Endothelial cell of umbilical vein (primary cell): ENCODE results near the gene CPEB1. TPM values are rescaled to one million over a fixed set of nuclear protein-coding genes. Genes with fewer than 3 reads are reported as not detected.

Source experiments
- BruUV-seq: library from RNA; stranded (reverse); fragments of 400-500 nt; replicated peaks from 2 replicates; lab custom pipeline; 2021; lab: Mats Ljungman, UMichigan
- CTCF ChIA-PET: fragments of 300-600, 350-600 bp; sonication (Branson Sonifier 250); formaldehyde crosslinking; loops from one replicate; lab custom pipeline; 2021; ENCODE audit warnings: antibody characterized with exemption, inconsistent platforms; lab: Charles Lee
- POLR2A ChIA-PET: fragments of 300-600, 350-600 bp; sonication (Branson Sonifier 250); formaldehyde crosslinking; loops from one replicate; lab custom pipeline; 2021; ENCODE audit warnings: antibody characterized with exemption, inconsistent platforms; lab: Charles Lee
- DNase-seq: peaks from one replicate; pipeline ENCODE4 v3.0.0-alpha.2; 2011; ENCODE audit warnings: low read depth, low spot score
- FAIRE-seq: peaks from 2 replicates; lab custom pipeline; 2011; peaks lifted over from hg19 to GRCh38; lab: Jason Lieb, UNC
- H2AFZ ChIP-seq: 2 replicates; pipeline ENCODE4 v1.6.0; 2012; ENCODE audit warnings: low read depth, low read length, control low read depth, inconsistent platforms
- H3K27ac ChIP-seq: 2 replicates; pipeline ENCODE4 v1.5.1; 2011; ENCODE audit warnings: low read depth, mild to moderate bottlenecking, control low read depth, low read length, moderate library complexity; ENCODE audit not compliant: insufficient read depth
- H3K27me3 ChIP-seq, 2 experiments: 2 replicates each; pipeline versions ENCODE4 v1.6.0 to v1.6.1; 2011; ENCODE audit warnings: low read length in 2 of 2, mixed read lengths in 1 of 2; ENCODE audit not compliant: control insufficient read depth in 2 of 2, insufficient read depth in 2 of 2
- H3K36me3 ChIP-seq, 2 experiments: 2 replicates in 1 of 2; 3 replicates in 1 of 2; pipeline ENCODE4 v1.5.1; 2011; ENCODE audit warnings: low read length in 2 of 2, mild to moderate bottlenecking in 1 of 2, moderate library complexity in 1 of 2; ENCODE audit not compliant: control insufficient read depth in 2 of 2, insufficient read depth in 2 of 2; ENCODE audit errors: extremely low read depth in 1 of 2
- H3K4me1 ChIP-seq: 3 replicates; pipeline ENCODE4 v1.5.1; 2011; ENCODE audit warnings: mild to moderate bottlenecking, low read length; ENCODE audit not compliant: control insufficient read depth, insufficient read depth; ENCODE audit errors: extremely low read depth
- H3K4me2 ChIP-seq: 2 replicates; pipeline ENCODE4 v1.6.1; 2011; ENCODE audit warnings: low read length, control low read depth, mixed read lengths; ENCODE audit not compliant: insufficient read depth
- H3K4me3 ChIP-seq, 3 experiments: fragments of 200-600 bp in 1 of 3; sonication (generic), shearing (Covaris generic) in 1 of 3; replicated peaks in 1 of 3; 2 replicates each; pipeline ENCODE4 v1.5.1; 2011 to 2016; ENCODE audit warnings: control low read depth in 3 of 3, low read length in 3 of 3, mild to moderate bottlenecking in 2 of 3, inconsistent platforms in 1 of 3, low read depth in 1 of 3, moderate library complexity in 1 of 3; ENCODE audit not compliant: insufficient read depth in 1 of 3
- H3K79me2 ChIP-seq: 2 replicates; pipeline ENCODE4 v1.6.0; 2012; ENCODE audit warnings: low read length, inconsistent platforms; ENCODE audit not compliant: control insufficient read depth, insufficient read depth
- H3K9ac ChIP-seq: replicated peaks from 2 replicates; pipeline ENCODE3; 2011; ENCODE audit warnings: low read length, control low read depth; ENCODE audit not compliant: insufficient read depth; ENCODE audit errors: extremely low read depth
- H3K9me1 ChIP-seq: replicated peaks from 3 replicates; pipeline ENCODE4 v1.6.0; 2011; ENCODE audit warnings: mild to moderate bottlenecking, low read length; ENCODE audit not compliant: control insufficient read depth, insufficient read depth; ENCODE audit errors: extremely low read depth
- H3K9me3 ChIP-seq: replicated peaks from 2 replicates; pipeline ENCODE4 v1.5.1; 2012; ENCODE audit warnings: low read length, inconsistent platforms; ENCODE audit not compliant: control insufficient read depth, insufficient read depth
- H4K20me1 ChIP-seq: replicated peaks from 2 replicates; pipeline ENCODE3; 2011; ENCODE audit warnings: mild to moderate bottlenecking, low read length; ENCODE audit not compliant: control insufficient read depth, insufficient read depth; ENCODE audit errors: extremely low read depth
- CTCF ChIP-seq, 2 donors: IDR thresholded peaks; 1 replicate in 1 of 2; 2 replicates in 1 of 2; pipeline ENCODE4 v1.5.1; 2011; ENCODE audit warnings: low read length in 2 of 2, mild to moderate bottlenecking in 2 of 2, moderate library complexity in 2 of 2, control low read depth in 1 of 2, inconsistent platforms in 1 of 2, low read depth in 1 of 2; ENCODE audit not compliant: insufficient read depth in 1 of 2; ENCODE audit errors: extremely low read depth in 1 of 2
- EZH2 ChIP-seq: IDR thresholded peaks from 2 replicates; pipeline ENCODE4 v1.6.1; 2012; ENCODE audit warnings: borderline replicate concordance, low read depth, mild to moderate bottlenecking, moderate library complexity, low read length, inconsistent platforms; ENCODE audit not compliant: severe bottlenecking
- FOS ChIP-seq: IDR thresholded peaks from 2 replicates; pipeline ENCODE4 v1.6.1; 2011; ENCODE audit warnings: mild to moderate bottlenecking, low read length, moderate library complexity, borderline replicate concordance; ENCODE audit not compliant: insufficient read depth
- GATA2 ChIP-seq: IDR thresholded peaks from 2 replicates; pipeline ENCODE4 v1.7.0; 2011; ENCODE audit warnings: low read depth, mild to moderate bottlenecking, moderate library complexity, mixed read lengths, low read length; ENCODE audit not compliant: insufficient read length, insufficient read depth
- JUN ChIP-seq: IDR thresholded peaks from 2 replicates; pipeline ENCODE4 v1.6.1; 2011; ENCODE audit warnings: borderline replicate concordance, low read depth; ENCODE audit not compliant: insufficient read length, insufficient read depth
- MAX ChIP-seq: IDR thresholded peaks from 2 replicates; pipeline ENCODE4 v1.6.1; 2011; ENCODE audit not compliant: insufficient read depth, insufficient read length
- MYC ChIP-seq: IDR thresholded peaks from one replicate; pipeline ENCODE4 v1.6.1; 2011; ENCODE audit warnings: mild to moderate bottlenecking, low read depth, low read length
- POLR2A ChIP-seq: IDR thresholded peaks from 2 replicates; pipeline ENCODE4 v1.6.1; 2012; ENCODE audit warnings: low read depth, mild to moderate bottlenecking, control low read depth, low read length
- POLR2AphosphoS5 ChIP-seq: IDR thresholded peaks from 2 replicates; pipeline ENCODE4 v1.6.1; 2012; ENCODE audit warnings: low read depth, mild to moderate bottlenecking, control low read depth, low read length, moderate library complexity; ENCODE audit not compliant: insufficient read depth
- dilution Hi-C: fragments of 300-500 bp; cut with MboI; formaldehyde crosslinking; loops from one replicate; pipeline ENCODE4 v1.15.0; 2019; ENCODE audit warnings: low sequenced_read_pairs; ENCODE audit not compliant: extremely low pct_ligation_motif_present
- intact Hi-C: fragments of 100-400 bp; cut with micrococcal nuclease; formaldehyde crosslinking; loops from one replicate; pipeline ENCODE4 v1.10.0; 2022
- polyA plus RNA-seq, 4 experiments: library from polyadenylated mRNA; depleted of rRNA in 3 of 4; stranded (reverse) in 3 of 4; unstranded in 1 of 4; fragments of >200 nt; gene quantifications; 2 replicates each; pipeline versions ENCODE4 v1.2.1 to v1.2.3, GENCODE V29; 2011 to 2012; ENCODE audit warnings: missing spikeins in 1 of 4
- total RNA-seq: library from RNA; stranded (reverse); gene quantifications from 2 replicates; pipeline ENCODE4 v1.2.3, GENCODE V29; 2021

The CPEB1 gene
- total and polyA plus RNA-seq, 2 donors (not counting 3 experiments of a cell fraction or from before 2014, with no cell fraction given) = not detected

GRCh38 chr15:82660378-82660777, 13.2 kb upstream of the CPEB1 start:
- no peak for DNase-seq
- no peaks in the 10 kb centered on the region for H3K4me1 ChIP-seq
- H3K9me1 ChIP-seq = no peaks in the 10 kb centered on the region
- no peak overlapping the region for H3K4me3 ChIP-seq
- ChIA-PET POLR2A (no interaction called here), CTCF (no interaction called here)
- H3K27ac ChIP-seq = no peak overlapping the region
- no TSS peak for BruUV-seq
- no peaks in the 10 kb centered on the region for H3K9me3 ChIP-seq
- H4K20me1 ChIP-seq = no peaks in the 10 kb centered on the region
- H3K4me2 ChIP-seq = no peak overlapping the region
- dilution Hi-C loops (no loop called here), intact Hi-C loops (no loop called here)
- H3K9ac ChIP-seq = no peak overlapping the region
- TF ChIP-seq POLR2AphosphoS5 (no peak), JUN (no peak)
- H3K36me3 ChIP-seq = no peaks in the 10 kb centered on the region
- H2AFZ ChIP-seq = no peak overlapping the region
- no peaks in the 10 kb centered on the region for H3K79me2 ChIP-seq
- FAIRE-seq = no peak
- H3K27me3 ChIP-seq = no peaks in the 10 kb centered on the region

GRCh38 chr15:82656641-82657266, 9.6 kb upstream of the CPEB1 start:
- Histone ChIP-seq H3K36me3 (no peaks in the 10 kb centered on the region), H3K9me3 (no peaks in the 10 kb centered on the region), H3K4me2 (no peak overlapping the region), H3K9me1 (no peaks in the 10 kb centered on the region), H3K27ac (no peak overlapping the region), H3K79me2 (no peaks in the 10 kb centered on the region), H3K27me3 (no peaks in the 10 kb centered on the region), H2AFZ (no peak overlapping the region), H3K4me3 (no peak overlapping the region), H4K20me1 (no peaks in the 10 kb centered on the region), H3K9ac (no peak overlapping the region), H3K4me1 (no peaks in the 10 kb centered on the region)
- no TSS peak for BruUV-seq
- dilution Hi-C loops = no loop called here
- intact Hi-C loops = no loop called here
- DNase-seq = no peak
- CTCF ChIA-PET = no interaction called here
- FAIRE-seq = no peak
- POLR2A ChIA-PET = no interaction called here
- TF ChIP-seq CTCF (IDR thresholded peaks at IDR 0.05; ENCODE audit: extremely low read depth in 1 of 2, insufficient read depth in 1 of 2, low read depth in 1 of 2, low read length in 2 of 2) (no peak), GATA2 (no peak), MAX (no peak), MYC (no peak), POLR2A (no peak), EZH2 (no peak), JUN (no peak), POLR2AphosphoS5 (no peak), FOS (no peak)
